HFF-Myc (cell line): ENCODE results near the gene MAPK7.
A peak's percentile ranks its signal among the peaks of the same experiment; 100 is the strongest.

ENCODE experiments used
- DNase-seq: peaks from one replicate; pipeline ENCODE4 v3.0.0-alpha.2; 2011; ENCODE audit warnings: low read depth; ENCODE audit errors: extremely low read depth
- H3K4me3 ChIP-seq: replicated peaks from 2 replicates; pipeline ENCODE4 v1.5.1; 2011; ENCODE audit warnings: low read depth, mild to moderate bottlenecking, control low read depth, low read length
- TF ChIP-seq, protein P1 (sequence below): IDR thresholded peaks from 2 replicates; pipeline ENCODE4 v1.5.1; 2012; ENCODE audit warnings: mild to moderate bottlenecking, low read depth, low read length, control low read depth; ENCODE audit errors: missing control alignments

MAPK7 gene

GRCh38 chr17:19359151-19359550 lies 19.1 kb upstream of the MAPK7 start:
- no peak for DNase-seq
- TF ChIP-seq, protein P1, sequence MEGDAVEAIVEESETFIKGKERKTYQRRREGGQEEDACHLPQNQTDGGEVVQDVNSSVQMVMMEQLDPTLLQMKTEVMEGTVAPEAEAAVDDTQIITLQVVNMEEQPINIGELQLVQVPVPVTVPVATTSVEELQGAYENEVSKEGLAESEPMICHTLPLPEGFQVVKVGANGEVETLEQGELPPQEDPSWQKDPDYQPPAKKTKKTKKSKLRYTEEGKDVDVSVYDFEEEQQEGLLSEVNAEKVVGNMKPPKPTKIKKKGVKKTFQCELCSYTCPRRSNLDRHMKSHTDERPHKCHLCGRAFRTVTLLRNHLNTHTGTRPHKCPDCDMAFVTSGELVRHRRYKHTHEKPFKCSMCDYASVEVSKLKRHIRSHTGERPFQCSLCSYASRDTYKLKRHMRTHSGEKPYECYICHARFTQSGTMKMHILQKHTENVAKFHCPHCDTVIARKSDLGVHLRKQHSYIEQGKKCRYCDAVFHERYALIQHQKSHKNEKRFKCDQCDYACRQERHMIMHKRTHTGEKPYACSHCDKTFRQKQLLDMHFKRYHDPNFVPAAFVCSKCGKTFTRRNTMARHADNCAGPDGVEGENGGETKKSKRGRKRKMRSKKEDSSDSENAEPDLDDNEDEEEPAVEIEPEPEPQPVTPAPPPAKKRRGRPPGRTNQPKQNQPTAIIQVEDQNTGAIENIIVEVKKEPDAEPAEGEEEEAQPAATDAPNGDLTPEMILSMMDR: no peak
- H3K4me3 ChIP-seq: no peak overlapping the region

GRCh38 chr17:19359856-19360255 lies 18.4 kb upstream of the MAPK7 start:
- no peak overlapping the region for H3K4me3 ChIP-seq
- TF ChIP-seq, protein P1: no peak
- DNase-seq: no peak

- H3K4me3 ChIP-seq: no peak overlapping the region
- DNase-seq: no peak
- TF ChIP-seq, protein P1: no peak
Observed at GRCh38 chr17:19360772-19361171, 17.5 kb upstream of the MAPK7 start.

DNA sequence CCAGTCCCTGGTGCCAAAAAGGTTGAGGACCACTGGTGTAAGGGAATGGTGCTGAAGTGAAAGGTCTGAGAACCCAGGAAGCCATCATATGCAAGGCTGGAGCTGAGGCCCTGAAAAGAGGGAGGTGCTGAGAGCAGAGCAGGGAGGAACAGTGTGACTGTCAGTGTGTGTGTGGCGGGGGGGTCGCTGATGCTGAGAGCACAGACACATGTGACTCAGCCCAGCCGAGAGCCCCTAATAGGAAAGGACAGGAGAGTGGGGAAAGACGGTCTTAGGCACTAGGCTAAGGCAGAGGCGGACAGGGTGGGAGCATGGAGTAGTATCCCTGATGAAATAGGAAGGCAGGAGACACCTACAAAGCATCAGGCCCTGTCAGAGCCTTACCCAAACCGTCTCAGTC lies 17.0 kb upstream of the MAPK7 start:
- TF ChIP-seq, protein P1: no peak
- peak overlapping the region; percentile 74 for H3K4me3 ChIP-seq
- no peak for DNase-seq

DNA sequence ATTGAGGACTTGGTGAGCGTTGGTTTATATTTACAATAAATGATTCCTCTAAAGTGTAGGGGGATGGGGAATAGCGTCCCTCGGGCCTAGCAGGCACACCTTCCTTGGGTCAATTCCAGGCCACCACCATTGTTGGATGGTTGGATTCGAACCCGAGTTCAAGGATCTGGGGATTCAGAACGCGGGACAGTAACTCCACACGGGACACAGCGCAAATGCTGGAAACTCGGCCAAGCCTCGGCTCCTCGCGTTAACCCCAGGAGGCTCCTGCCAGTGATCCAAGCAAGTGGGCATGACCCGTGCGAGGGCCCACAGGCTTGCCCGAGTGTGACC lies 16.4 kb upstream of the MAPK7 start:
- peak overlapping the region; percentile 74 for H3K4me3 ChIP-seq
- TF ChIP-seq, protein P1: no peak
- no peak for DNase-seq

DNA sequence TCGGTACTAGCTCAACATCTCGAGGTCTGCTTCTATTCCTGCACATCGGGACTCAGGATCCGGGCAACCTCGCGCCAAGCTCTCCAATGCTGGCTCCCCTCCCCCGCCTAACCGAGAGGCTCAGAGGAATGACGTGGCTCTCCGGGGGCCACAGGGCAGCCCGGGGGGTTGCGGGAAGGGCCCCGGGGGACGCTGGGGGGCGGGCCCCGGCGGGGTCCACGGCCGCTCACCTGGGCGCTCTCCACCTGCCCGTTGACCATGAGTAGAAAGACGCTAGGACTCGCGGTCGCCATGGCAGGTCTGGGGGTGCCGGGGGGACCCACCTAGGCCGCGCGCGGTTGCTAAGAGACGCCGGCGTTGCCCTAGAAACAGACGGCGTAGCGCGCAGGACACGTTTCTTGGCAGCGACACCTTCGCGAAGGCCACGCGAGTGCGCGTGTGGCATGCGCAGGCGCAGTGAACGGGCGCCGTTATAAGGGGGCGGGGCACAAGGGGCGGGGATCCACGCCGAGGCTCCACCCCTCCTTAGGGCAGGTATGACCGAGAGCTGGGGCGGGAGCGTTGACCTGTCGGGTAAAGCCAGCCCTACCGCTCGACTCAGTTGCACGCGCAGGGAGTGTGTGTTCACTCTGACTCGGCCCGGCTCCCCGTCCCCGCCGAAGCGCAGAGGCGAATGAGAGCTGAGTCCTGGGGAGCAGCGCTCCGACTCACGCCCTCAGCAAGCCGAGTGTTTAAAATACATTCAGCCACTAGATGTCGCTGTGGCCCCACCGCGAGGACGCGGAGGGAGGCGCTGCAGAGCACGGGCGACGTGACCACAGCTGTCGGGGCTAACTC lies 15.8 kb upstream of the MAPK7 start, which contains the start of gene B9D1:
B9D1 (minus strand) TSS at position 447 of the 837 bp plus-strand sequence; CDS start at position 293, 154 bp downstream.
- TF ChIP-seq, protein P1: peak; percentile 72
- H3K4me3 ChIP-seq: peak within 1 kb of the TSS; percentile 74
- peak; percentile 75 for DNase-seq

GRCh38 chr17:19363114-19363438 lies 15.2 kb upstream of the MAPK7 start:
- TF ChIP-seq, protein P1: no peak
- H3K4me3 ChIP-seq: peak overlapping the region; percentile 74
- DNase-seq: no peak
